SHP77 treated with DMSO at 0.1 percent for 48 hours (cell line): ENCODE results near the gene TSFM.
A peak's percentile ranks its signal among the peaks of the same experiment; 100 is the strongest.

Experiments used
- DNase-seq: peaks from one replicate; lab custom pipeline; 2025; lab: John Stamatoyannopoulos, UW

TSFM gene

GRCh38 chr12:57782608-57783465, at the start of gene TSFM:
TSFM (plus strand) TSS chr12:57782787; CDS start chr12:57782802, 15 bp downstream.
- DNase-seq: peak; percentile 83

- no peak for DNase-seq
These were observed 48.7 kb upstream of the TSFM start for GRCh38 chr12:57733928-57734327.

GRCh38 chr12:57734591-57734990, 48.0 kb upstream of the TSFM start:
- no peak for DNase-seq

GRCh38 chr12:57735198-57735855, 47.3 kb upstream of the TSFM start:
- DNase-seq: no peak

GRCh38 chr12:57735952-57736740, 46.4 kb upstream of the TSFM start:
- no peak for DNase-seq

GRCh38 chr12:57736741-57737466, 45.7 kb upstream of the TSFM start:
- no peak for DNase-seq

GRCh38 chr12:57737467-57738460, 44.8 kb upstream of the TSFM start:
- no peak for DNase-seq

- no peak for DNase-seq
These were observed 43.8 kb upstream of the TSFM start, which contains the start of gene AGAP2 for GRCh38 chr12:57738661-57739237. AGAP2 (minus strand) TSS chr12:57738742; CDS start chr12:57738246, 496 bp downstream.

GRCh38 chr12:57739387-57739786, 43.2 kb upstream of the TSFM start:
- DNase-seq: no peak

- no peak for DNase-seq
These were observed 42.6 kb upstream of the TSFM start for GRCh38 chr12:57739914-57740538.

GRCh38 chr12:57740656-57741412, 41.8 kb upstream of the TSFM start:
- no peak for DNase-seq

GRCh38 chr12:57741413-57741789, 41.2 kb upstream of the TSFM start:
- no peak for DNase-seq

GRCh38 chr12:57741844-57742738, 40.5 kb upstream of the TSFM start:
- DNase-seq: no peak

- DNase-seq: no peak
These were observed 38.8 kb upstream of the TSFM start for GRCh38 chr12:57743769-57744168.

GRCh38 chr12:57744194-57744776, 38.3 kb upstream of the TSFM start:
- DNase-seq: peak; percentile 81

GRCh38 chr12:57744777-57745484, 37.7 kb upstream of the TSFM start, which contains the start of gene TSPAN31:
TSPAN31 (plus strand) TSS chr12:57745039; CDS start chr12:57745155, 116 bp downstream.
- peak; percentile 92 for DNase-seq

GRCh38 chr12:57745485-57745881, 37.1 kb upstream of the TSFM start:
- no peak for DNase-seq
